A549 treated with GW870086 at 1 μM for 4 hours (cell line): ENCODE data around the gene CDS1. TPM values are rescaled to one million over a fixed set of nuclear protein-coding genes. Genes with fewer than 3 reads are reported as not detected.

Experiments
- total RNA-seq: library from RNA; stranded (reverse); fragments of 200-300 nt; extraction: Qiagen RNA extraction; gene quantifications from 5 replicates; pipeline ENCODE4 v1.2.3, GENCODE V29; 2022; ENCODE audit warnings: low read depth

The CDS1 gene
- 0.48 to 0.88 TPM (median 0.65 TPM) in 5 replicates for total RNA-seq

DNA sequence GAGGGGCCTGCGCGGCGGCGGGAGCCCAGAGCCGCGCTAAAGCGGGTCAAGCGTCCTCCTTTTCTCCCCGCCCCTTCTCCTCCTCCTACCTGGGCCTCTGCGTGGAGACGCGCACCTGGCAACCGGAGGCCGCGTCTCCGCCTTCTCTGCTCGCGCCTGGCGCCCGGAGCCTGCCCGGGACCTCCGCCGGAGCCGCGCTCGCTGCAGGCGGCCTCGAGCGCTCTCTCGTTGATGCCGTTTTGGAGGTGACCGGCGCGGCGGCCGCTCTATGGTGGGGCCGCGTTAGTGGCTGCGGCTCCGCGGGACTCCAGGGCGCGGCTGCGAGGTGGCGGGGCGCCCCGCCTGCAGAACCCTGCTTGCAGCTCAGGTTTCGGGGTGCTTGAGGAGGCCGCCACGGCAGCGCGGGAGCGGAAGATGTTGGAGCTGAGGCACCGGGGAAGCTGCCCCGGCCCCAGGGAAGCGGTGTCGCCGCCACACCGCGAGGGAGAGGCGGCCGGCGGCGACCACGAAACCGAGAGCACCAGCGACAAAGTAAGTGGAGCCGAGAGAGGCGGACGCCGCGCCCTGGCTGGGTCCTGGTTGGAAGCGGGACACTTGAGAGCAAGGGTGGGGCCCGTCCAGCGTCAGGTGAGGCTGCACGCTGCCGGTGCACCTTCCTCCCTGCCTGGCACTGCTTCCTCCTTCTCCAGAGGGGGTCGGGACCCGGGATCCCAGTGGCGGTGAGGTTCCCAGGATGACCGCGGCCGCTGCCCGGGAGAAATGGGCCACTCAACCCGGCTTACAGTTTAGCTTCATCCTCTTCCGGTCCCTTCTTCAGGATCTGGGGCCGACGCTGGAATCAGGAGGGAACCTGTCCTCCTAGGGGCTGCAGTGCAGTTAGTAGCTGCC, at the start of gene CDS1:
CDS1 (plus strand) TSS at position 140 of the 888 bp plus-strand sequence; CDS start at position 415, 275 bp downstream.

Other genes starting within 250 kb of the CDS1 start
- 0.33 to 0.46 TPM (median 0.36 TPM) in 5 replicates for gene NKX6-1, start 83.8 kb upstream of the CDS1 start, total RNA-seq